Endothelial cell of umbilical vein (primary cell): ENCODE results near the gene C20orf144.

Source experiments
- TF ChIP-seq, protein P1 (sequence below), 2 donors: IDR thresholded peaks; 1 replicate in 1 of 2; 2 replicates in 1 of 2; pipeline ENCODE4 v1.5.1; 2011; ENCODE audit warnings: low read length in 2 of 2, mild to moderate bottlenecking in 2 of 2, moderate library complexity in 2 of 2, control low read depth in 1 of 2, inconsistent platforms in 1 of 2, low read depth in 1 of 2; ENCODE audit not compliant: insufficient read depth in 1 of 2; ENCODE audit errors: extremely low read depth in 1 of 2
- TF ChIP-seq, protein P2 (sequence below): IDR thresholded peaks from 2 replicates; pipeline ENCODE4 v1.6.1; 2011; ENCODE audit not compliant: insufficient read depth, insufficient read length

DNA sequence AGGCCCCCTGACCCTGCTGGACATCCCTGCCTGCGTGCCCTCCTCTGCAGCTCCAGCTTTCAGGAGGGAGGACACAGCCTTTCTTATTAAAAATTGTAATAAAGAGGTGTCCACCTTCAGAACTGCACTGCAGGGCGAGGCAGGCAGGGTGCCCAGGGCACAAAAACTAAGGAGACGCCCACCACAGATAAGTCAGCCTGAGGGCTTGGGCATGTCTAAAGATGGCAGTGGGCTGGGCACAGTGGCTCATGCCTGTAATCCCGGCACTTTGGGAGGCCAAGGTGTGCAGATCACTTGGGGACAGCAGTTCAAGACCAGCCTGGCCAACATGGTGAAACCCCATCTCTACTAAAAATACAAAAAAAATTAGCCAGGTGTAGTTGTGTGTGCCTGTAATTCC is 7.0 kb upstream of the C20orf144 start:
- TF ChIP-seq, protein P1, sequence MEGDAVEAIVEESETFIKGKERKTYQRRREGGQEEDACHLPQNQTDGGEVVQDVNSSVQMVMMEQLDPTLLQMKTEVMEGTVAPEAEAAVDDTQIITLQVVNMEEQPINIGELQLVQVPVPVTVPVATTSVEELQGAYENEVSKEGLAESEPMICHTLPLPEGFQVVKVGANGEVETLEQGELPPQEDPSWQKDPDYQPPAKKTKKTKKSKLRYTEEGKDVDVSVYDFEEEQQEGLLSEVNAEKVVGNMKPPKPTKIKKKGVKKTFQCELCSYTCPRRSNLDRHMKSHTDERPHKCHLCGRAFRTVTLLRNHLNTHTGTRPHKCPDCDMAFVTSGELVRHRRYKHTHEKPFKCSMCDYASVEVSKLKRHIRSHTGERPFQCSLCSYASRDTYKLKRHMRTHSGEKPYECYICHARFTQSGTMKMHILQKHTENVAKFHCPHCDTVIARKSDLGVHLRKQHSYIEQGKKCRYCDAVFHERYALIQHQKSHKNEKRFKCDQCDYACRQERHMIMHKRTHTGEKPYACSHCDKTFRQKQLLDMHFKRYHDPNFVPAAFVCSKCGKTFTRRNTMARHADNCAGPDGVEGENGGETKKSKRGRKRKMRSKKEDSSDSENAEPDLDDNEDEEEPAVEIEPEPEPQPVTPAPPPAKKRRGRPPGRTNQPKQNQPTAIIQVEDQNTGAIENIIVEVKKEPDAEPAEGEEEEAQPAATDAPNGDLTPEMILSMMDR (IDR thresholded peaks at IDR 0.05; ENCODE audit: extremely low read depth in 1 of 2, insufficient read depth in 1 of 2, low read depth in 1 of 2, low read length in 2 of 2): no peak
- TF ChIP-seq, protein P2, sequence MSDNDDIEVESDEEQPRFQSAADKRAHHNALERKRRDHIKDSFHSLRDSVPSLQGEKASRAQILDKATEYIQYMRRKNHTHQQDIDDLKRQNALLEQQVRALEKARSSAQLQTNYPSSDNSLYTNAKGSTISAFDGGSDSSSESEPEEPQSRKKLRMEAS: no peak
